Measurements from ENCODE around the gene PGA4.
"Not testable (repeated sequence)": the region's sequence is repeated elsewhere in the genome, so short reads cannot be mapped to it uniquely, and the experiment has no call there.

Gene PGA4

DNA sequence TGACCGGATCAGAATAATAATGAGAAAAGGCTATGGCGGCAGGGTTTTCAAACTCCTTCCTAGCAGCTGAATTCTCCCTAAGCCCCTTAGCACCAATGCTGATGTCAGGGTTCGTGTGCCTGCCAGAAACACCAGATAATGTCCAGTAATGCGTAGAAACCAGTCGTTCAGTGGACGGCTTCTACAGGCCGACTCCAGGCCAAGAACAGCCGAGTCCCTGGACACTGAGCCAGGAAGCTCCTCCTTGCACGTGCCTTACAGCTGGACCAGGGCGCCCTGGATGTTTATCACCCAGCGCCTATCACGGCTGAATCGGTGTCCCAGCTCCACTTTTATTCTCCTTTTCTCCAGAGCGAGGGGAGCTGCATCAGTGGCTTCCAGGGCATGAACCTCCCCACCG is 9.9 kb upstream of the PGA4 start:
- not testable (repeated sequence) for DNase-seq (ENCODE audit: low read depth); H3K4me3 ChIP-seq (ENCODE audit: low read depth, low read length)

DNA sequence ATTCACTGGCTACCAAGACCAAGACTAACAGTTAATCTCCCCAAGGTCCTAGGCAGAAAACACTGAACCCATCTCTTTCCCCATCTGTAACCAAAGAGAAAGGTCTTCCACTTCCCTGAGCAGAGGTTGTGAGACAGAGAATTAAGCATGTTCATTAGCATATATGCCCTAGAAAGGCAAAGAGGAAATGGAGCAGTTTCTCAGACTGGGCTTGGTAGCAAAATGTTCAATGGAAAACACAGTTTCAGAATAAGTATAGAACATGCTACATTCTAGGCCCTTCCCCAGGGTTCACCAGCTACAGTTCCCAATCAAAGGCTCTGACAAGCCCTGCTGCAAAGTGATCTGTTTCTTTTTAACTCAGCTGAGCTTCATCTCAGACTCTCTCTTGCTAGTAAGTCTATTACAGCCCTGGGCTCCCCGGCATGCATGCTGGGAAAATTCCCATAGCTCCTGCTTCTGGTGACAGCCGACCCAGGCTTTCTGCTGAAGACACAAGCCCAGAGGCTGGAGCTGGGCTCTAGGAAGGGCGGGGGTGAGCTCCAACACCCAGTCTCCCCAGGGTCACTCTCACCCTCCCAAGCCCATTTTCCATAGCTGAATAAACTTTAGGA is 8.3 kb upstream of the PGA4 start:
- not testable (repeated sequence) for DNase-seq (ENCODE audit: low read depth); H3K4me3 ChIP-seq (ENCODE audit: low read depth, low read length)

DNA sequence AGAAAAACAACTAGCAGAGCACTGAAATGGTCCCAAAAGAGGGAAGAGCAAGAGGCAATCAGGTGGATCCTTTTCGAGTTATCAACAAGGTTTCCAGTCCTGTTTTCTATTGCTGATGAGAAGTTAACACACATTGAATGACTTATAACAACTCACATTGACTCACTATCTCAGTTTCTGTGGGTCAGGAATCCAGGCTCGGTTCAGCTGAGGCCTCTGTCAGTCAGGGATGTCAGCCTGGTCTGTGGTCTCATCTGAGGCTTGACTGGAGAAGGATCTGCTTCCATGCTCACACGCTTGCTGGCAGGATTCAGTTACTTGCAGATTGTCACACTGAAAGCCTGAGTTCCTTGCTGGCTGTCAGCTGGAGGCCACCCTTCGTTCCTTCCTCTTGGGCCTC is 3.8 kb upstream of the PGA4 start:
- not testable (repeated sequence) for DNase-seq (ENCODE audit: low read depth); H3K4me3 ChIP-seq (ENCODE audit: low read depth, low read length)

DNA sequence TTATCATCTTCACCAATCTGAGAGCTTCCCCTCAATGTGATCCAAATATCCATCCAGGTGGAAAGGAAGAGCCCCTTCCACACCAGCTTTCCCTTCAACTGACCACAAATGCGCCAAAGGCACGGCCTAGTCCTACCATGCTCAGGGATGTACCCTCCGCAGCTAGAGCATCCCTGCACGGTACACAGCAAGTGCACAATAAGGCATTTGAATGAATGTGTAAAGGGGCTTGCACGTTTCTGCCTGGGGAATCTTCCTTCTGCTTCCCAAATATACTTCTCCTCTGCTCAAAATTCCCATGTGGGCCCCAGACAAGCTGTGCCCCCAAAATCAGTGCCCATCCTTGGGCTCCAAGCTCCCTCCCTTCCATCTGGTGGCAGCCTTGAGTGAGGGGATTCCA is 3.1 kb upstream of the PGA4 start:
- not testable (repeated sequence) for H3K4me3 ChIP-seq (ENCODE audit: low read depth, low read length); DNase-seq (ENCODE audit: low read depth)

DNA sequence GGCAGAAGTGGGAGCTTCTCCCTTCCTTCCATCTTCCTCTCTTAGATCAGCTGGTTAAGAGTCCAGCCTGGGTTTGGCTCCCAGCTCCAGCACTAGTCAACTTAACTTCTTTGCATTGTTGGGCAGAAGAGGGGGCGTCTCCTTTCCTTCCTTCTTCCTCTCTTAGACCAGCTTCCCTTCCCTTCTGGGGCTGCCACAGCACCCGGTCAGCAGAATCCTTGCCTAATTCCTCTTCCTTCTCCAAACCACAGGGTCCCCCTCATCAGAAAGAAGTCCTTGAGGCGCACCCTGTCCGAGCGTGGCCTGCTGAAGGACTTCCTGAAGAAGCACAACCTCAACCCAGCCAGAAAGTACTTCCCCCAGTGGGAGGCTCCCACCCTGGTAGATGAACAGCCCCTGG is 545 bp downstream of the PGA4 start:
- not testable (repeated sequence) for DNase-seq (ENCODE audit: low read depth); H3K4me3 ChIP-seq (ENCODE audit: low read depth, low read length)

DNA sequence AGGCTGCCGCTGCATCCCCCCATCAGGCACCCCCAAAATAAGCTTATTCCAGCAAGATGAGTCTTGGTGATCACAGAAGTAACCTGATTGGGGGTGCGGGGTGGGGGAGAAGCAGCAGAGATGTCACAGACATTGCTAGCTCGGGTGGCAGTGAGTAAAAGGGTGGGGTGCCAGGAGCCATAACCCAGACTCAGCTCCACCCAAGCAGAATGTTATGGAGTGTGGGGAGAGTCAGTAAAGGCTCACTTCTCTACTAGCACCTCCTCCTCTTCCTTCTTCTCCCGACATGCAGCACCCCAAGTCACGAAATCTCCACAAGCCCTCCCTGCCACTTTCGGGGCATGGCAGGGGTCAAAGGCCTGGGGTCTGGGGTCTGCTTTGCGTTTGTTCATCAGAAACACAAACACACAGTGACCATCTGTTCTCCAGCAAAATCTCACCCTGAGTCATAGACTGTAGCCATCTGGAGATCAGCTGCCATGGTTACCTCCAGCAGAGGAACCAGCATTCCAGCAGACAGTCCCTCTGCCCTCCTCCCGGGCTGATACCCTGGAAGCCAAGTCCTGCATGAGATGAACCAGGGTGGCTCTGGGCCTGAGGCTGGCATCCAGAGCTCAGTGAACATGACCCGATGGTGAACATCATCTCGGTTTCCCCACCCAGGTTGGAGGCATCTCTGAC is 4.5 kb downstream of the PGA4 start:
- not testable (repeated sequence) for DNase-seq (ENCODE audit: low read depth); H3K4me3 ChIP-seq (ENCODE audit: low read depth, low read length)

DNA sequence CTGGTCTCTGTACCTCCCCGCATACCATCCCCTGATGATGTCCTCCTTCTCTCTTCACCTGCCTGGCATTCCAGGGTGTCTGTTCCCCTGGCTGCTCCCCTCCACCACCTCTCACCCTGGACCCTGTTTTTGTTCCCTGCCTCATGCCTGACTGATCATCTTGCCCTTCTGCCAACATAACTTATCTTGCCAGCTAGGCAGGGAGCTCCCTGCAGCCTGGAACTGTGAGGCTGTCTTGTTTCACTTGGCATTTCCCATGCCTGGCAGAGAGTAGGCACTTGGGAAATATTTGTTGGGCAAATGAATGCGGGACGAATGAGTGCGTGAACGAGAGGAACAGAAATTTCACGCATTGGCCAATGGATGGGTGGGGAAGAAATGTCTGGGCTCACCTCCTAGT is 7.3 kb downstream of the PGA4 start:
- DNase-seq (ENCODE audit: low read depth); H3K4me3 ChIP-seq (ENCODE audit: low read depth, low read length): not testable (repeated sequence)

DNA sequence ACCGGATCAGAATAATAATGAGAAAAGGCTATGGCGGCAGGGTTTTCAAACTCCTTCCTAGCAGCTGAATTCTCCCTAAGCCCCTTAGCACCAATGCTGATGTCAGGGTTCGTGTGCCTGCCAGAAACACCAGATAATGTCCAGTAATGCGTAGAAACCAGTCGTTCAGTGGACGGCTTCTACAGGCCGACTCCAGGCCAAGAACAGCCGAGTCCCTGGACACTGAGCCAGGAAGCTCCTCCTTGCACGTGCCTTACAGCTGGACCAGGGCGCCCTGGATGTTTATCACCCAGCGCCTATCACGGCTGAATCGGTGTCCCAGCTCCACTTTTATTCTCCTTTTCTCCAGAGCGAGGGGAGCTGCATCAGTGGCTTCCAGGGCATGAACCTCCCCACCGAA is 8.9 kb downstream of the PGA4 start:
- not testable (repeated sequence) for DNase-seq (ENCODE audit: low read depth); H3K4me3 ChIP-seq (ENCODE audit: low read depth, low read length)

DNA sequence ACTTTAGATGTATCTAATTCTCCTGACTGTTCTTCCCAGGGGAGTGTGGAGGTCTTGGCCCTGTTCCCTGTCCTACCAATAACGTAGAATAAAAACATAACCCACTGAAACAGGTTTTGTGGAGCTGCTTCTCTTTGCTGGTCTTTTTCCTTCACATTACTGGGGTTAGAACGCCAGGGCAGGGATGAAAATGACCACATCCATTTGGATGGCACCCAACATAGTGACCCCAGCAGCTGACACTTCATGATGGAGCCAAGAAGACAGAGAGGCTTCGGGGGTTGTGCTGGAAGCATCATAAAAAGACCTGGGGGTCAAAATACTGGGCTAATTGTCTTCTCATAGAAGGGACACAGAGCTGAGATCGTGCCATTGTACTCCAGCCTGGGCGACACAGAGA is 9.4 kb downstream of the PGA4 start:
- DNase-seq (ENCODE audit: low read depth); H3K4me3 ChIP-seq (ENCODE audit: low read depth, low read length): not testable (repeated sequence)

DNA sequence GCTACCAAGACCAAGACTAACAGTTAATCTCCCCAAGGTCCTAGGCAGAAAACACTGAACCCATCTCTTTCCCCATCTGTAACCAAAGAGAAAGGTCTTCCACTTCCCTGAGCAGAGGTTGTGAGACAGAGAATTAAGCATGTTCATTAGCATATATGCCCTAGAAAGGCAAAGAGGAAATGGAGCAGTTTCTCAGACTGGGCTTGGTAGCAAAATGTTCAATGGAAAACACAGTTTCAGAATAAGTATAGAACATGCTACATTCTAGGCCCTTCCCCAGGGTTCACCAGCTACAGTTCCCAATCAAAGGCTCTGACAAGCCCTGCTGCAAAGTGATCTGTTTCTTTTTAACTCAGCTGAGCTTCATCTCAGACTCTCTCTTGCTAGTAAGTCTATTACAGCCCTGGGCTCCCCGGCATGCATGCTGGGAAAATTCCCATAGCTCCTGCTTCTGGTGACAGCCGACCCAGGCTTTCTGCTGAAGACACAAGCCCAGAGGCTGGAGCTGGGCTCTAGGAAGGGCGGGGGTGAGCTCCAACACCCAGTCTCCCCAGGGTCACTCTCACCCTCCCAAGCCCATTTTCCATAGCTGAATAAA is 10.5 kb downstream of the PGA4 start:
- H3K4me3 ChIP-seq (ENCODE audit: low read depth, low read length); DNase-seq (ENCODE audit: low read depth): not testable (repeated sequence)

DNA sequence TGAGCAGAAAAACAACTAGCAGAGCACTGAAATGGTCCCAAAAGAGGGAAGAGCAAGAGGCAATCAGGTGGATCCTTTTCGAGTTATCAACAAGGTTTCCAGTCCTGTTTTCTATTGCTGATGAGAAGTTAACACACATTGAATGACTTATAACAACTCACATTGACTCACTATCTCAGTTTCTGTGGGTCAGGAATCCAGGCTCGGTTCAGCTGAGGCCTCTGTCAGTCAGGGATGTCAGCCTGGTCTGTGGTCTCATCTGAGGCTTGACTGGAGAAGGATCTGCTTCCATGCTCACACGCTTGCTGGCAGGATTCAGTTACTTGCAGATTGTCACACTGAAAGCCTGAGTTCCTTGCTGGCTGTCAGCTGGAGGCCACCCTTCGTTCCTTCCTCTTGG is 15.0 kb downstream of the PGA4 start:
- not testable (repeated sequence) for DNase-seq (ENCODE audit: low read depth); H3K4me3 ChIP-seq (ENCODE audit: low read depth, low read length)

DNA sequence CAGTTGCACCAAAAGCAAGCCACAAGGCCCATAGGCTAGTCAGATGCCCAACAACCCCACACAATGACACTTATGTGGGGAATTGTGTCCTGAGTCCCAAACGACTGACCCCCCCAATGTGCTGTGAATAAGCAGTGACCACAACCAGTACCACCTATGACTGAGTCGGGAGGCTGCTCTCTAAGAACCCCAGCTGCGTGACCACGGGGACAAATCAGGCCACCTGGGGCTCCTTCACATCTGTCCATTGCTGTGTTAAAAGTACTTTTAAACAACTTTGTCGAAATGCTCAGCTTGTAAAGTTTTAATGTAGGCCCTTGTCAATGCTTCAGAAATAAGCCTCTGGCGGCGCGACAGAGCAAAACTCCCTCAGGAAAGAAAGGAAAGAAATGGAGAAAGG is 18.1 kb downstream of the PGA4 start:
- DNase-seq (ENCODE audit: low read depth); H3K4me3 ChIP-seq (ENCODE audit: low read depth, low read length): not testable (repeated sequence)

DNA sequence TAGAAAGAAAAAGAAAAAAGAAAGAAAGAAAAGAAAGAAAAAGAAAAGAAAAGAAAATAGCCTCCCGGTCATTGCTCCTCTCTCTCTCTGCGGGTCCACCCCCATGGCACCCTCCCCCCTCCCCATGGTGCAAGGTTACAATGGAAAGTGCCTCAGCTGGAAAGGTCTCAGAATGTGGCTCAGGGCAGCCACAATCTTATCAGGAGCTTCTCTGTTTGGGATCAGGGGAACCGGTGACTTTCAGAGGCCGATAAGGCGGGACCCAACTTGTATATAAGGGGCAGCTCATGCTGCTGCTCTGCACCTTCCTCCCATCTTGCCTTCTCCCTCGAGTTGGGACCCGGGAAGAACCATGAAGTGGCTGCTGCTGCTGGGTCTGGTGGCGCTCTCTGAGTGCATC is 18.7 kb downstream of the PGA4 start, which contains the start of gene PGA5:
PGA5 (plus strand) TSS at position 301 of the 400 bp plus-strand sequence; CDS start at position 353, 52 bp downstream.
- H3K4me3 ChIP-seq (ENCODE audit: low read depth, low read length); DNase-seq (ENCODE audit: low read depth): not testable (repeated sequence)

DNA sequence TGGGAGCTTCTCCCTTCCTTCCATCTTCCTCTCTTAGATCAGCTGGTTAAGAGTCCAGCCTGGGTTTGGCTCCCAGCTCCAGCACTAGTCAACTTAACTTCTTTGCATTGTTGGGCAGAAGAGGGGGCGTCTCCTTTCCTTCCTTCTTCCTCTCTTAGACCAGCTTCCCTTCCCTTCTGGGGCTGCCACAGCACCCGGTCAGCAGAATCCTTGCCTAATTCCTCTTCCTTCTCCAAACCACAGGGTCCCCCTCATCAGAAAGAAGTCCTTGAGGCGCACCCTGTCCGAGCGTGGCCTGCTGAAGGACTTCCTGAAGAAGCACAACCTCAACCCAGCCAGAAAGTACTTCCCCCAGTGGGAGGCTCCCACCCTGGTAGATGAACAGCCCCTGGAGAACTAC is 19.4 kb downstream of the PGA4 start:
- DNase-seq (ENCODE audit: low read depth); H3K4me3 ChIP-seq (ENCODE audit: low read depth, low read length): not testable (repeated sequence)

DNA sequence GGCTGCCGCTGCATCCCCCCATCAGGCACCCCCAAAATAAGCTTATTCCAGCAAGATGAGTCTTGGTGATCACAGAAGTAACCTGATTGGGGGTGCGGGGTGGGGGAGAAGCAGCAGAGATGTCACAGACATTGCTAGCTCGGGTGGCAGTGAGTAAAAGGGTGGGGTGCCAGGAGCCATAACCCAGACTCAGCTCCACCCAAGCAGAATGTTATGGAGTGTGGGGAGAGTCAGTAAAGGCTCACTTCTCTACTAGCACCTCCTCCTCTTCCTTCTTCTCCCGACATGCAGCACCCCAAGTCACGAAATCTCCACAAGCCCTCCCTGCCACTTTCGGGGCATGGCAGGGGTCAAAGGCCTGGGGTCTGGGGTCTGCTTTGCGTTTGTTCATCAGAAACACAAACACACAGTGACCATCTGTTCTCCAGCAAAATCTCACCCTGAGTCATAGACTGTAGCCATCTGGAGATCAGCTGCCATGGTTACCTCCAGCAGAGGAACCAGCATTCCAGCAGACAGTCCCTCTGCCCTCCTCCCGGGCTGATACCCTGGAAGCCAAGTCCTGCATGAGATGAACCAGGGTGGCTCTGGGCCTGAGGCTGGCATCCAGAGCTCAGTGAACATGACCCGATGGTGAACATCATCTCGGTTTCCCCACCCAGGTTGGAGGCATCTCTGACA is 23.3 kb downstream of the PGA4 start:
- not testable (repeated sequence) for H3K4me3 ChIP-seq (ENCODE audit: low read depth, low read length); DNase-seq (ENCODE audit: low read depth)

DNA sequence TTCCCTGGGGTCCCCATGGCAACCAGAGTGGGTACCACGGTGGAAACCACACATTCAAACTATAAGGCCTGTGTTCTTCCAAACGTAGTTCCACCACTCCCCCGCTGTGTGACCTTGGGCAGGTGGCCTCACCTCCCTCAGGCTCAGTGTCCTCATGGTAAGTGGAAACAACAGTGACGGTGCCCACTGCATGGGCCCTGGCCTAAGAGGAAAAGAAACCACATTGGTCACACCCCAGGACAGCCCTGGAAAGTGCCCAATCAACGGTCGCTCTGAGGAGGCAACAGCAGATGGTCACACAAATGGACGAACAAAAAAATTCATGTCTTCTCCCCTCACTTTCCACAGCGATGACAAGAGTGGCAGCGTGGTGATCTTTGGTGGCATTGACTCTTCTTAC is 25.9 kb downstream of the PGA4 start:
- H3K4me3 ChIP-seq (ENCODE audit: low read depth, low read length); DNase-seq (ENCODE audit: low read depth): not testable (repeated sequence)

DNA sequence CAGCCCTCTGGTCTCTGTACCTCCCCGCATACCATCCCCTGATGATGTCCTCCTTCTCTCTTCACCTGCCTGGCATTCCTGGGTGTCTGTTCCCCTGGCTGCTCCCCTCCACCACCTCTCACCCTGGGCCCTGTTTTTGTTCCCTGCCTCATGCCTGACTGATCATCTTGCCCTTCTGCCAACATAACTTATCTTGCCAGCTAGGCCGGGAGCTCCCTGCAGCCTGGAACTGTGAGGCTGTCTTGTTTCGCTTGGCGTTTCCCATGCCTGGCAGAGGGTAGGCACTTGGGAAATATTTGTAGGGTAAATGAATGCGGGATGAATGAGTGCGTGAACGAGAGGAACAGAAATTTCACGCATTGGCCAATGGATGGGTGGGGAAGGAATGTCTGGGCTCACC is 27.1 kb downstream of the PGA4 start:
- not testable (repeated sequence) for H3K4me3 ChIP-seq (ENCODE audit: low read depth, low read length); DNase-seq (ENCODE audit: low read depth)

DNA sequence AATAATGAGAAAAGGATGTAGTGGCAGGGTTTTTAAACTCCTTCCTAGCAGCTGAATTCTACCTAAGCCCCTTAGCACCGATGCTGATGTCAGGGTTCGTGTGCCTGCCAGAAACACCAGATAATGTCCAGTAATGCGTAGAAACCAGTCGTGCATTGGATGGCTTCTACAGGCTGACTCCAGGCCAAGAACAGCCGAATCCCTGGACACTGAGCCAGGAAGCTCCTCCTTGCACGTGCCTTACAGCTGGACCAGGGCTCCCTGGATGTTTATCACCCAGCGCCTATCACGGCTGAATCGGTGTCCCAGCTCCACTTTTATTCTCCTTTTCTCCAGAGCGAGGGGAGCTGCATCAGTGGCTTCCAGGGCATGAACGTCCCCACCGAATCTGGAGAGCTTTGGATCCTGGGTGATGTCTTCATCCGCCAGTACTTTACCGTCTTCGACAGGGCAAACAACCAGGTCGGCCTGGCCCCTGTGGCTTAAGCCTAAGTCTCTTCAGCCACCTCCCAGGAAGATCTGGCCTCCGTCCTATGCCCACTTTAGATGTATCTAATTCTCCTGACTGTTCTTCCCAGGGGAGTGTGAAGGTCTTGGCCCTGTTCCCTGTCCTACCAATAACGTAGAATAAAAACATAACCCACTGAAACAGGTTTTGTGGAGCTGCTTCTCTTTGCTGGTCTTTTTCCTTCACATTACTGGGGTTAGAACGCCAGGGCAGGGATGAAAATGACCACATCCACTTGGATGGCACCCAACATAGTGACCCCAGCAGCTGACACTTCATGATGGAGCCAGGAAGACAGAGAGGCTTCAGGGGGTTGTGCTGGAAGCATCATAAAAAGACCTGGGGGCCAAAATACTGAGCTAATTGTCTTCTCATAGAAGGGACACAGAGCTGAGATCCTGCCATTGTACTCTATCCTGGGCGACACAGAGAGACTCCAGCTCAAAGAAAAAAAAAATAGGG is 28.9 kb downstream of the PGA4 start:
- not testable (repeated sequence) for H3K4me3 ChIP-seq (ENCODE audit: low read depth, low read length); DNase-seq (ENCODE audit: low read depth)

DNA sequence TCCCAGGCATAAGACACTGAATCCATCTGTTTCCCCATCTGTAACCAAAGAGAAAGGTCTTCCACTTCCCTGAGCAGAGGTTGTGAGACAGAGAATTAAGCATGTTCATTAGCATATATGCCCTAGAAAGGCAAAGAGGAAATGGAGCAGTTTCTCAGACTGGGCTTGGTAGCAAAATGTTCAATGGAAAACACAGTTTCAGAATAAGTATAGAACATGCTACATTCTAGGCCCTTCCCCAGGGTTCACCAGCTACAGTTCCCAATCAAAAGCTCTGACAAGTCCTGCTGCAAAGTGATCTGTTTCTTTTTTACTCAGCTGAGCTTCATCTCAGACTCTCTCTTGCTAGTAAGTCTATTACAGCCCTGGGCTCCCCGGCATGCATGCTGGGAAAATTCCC is 30.2 kb downstream of the PGA4 start:
- not testable (repeated sequence) for H3K4me3 ChIP-seq (ENCODE audit: low read depth, low read length); DNase-seq (ENCODE audit: low read depth)

All from choroid plexus epithelial cell (primary cell).